HepG2 (cell line): ENCODE measurements around the gene CD80. TPM values are rescaled to one million over a fixed set of nuclear protein-coding genes. Genes with fewer than 3 reads are reported as not detected.

Source experiments
- BORCS8-MEF2B ChIP-seq: sonication (generic); formaldehyde crosslinking; IDR thresholded peaks from 2 replicates; pipeline ENCODE4 v1.8.0; 2022; ENCODE audit warnings: mild to moderate bottlenecking, missing genetic modification reagents
- CENPX ChIP-seq: sonication (generic); formaldehyde crosslinking; IDR thresholded peaks from 2 replicates; pipeline ENCODE4 v1.9.0; 2021; ENCODE audit warnings: mild to moderate bottlenecking, missing genetic modification reagents, moderate library complexity
- GPN1 ChIP-seq: sonication (generic); formaldehyde crosslinking; IDR thresholded peaks from 2 replicates; pipeline ENCODE4 v1.5.1; 2020; ENCODE audit warnings: missing genetic modification reagents, borderline replicate concordance
- HDAC2 ChIP-seq: sonication (generic); formaldehyde crosslinking; IDR thresholded peaks from 2 replicates; pipeline ENCODE4 v1.4.0; 2020; ENCODE audit warnings: missing genetic modification reagents
- HIVEP1 ChIP-seq: sonication (generic); formaldehyde crosslinking; IDR thresholded peaks from 2 replicates; pipeline ENCODE4 v1.4.0; 2020; ENCODE audit warnings: mild to moderate bottlenecking, missing genetic modification reagents
- HMG20B ChIP-seq: conservative IDR thresholded peaks from 2 replicates; pipeline ENCODE4 v1.6.1; 2016; ENCODE audit warnings: missing genetic modification reagents, missing compliant biosample characterization
- RBFOX2 ChIP-seq: fragments of 200-400 bp; formaldehyde crosslinking; IDR thresholded peaks from 2 replicates; pipeline ENCODE4 v1.6.1; 2017; ENCODE audit warnings: low read depth, mild to moderate bottlenecking, low read length
- SMC3 ChIP-seq: IDR thresholded peaks from 2 replicates; pipeline ENCODE4 v1.6.1; 2011; ENCODE audit warnings: low read length, improper control_type of control experiment
- ZBTB38 ChIP-seq: sonication (generic); formaldehyde crosslinking; IDR thresholded peaks from 2 replicates; pipeline ENCODE4 v1.5.1; 2020; ENCODE audit warnings: mild to moderate bottlenecking, missing genetic modification reagents
- ZFP36 ChIP-seq: fragments of 150-350 bp; IDR thresholded peaks from 2 replicates; pipeline ENCODE4 v1.6.1; 2018; ENCODE audit warnings: borderline replicate concordance, low read length, low read depth; ENCODE audit not compliant: partially characterized antibody
- ZNF296 ChIP-seq: sonication (generic); formaldehyde crosslinking; conservative IDR thresholded peaks from 2 replicates; pipeline ENCODE4 v1.5.0; 2020; ENCODE audit warnings: mild to moderate bottlenecking, missing genetic modification reagents
- ZNF34 ChIP-seq: sonication (generic); formaldehyde crosslinking; IDR thresholded peaks from 2 replicates; pipeline ENCODE4 v1.4.0; 2020; ENCODE audit warnings: mild to moderate bottlenecking, missing genetic modification reagents, borderline replicate concordance
- ZNF589 ChIP-seq: sonication (generic); formaldehyde crosslinking; conservative IDR thresholded peaks from 2 replicates; pipeline ENCODE4 v1.8.0; 2022; ENCODE audit warnings: mild to moderate bottlenecking, moderate library complexity, missing genetic modification reagents
- ZNF674 ChIP-seq: sonication (generic); formaldehyde crosslinking; IDR thresholded peaks from 2 replicates; pipeline ENCODE4 v1.5.0; 2020; ENCODE audit warnings: low read depth, mild to moderate bottlenecking, missing genetic modification reagents
- ZSCAN29 ChIP-seq: sonication (generic); formaldehyde crosslinking; conservative IDR thresholded peaks from 2 replicates; pipeline ENCODE4 v1.4.0; 2020; ENCODE audit warnings: mild to moderate bottlenecking, missing genetic modification reagents
- polyA plus RNA-seq, 8 experiments: library from polyadenylated mRNA; depleted of rRNA in 3 of 8; stranded (reverse) in 7 of 8; unstranded in 1 of 8; fragments of >200 nt; fragmentation: Illumina TruSeq in 4 of 8; extraction: Trizol in 4 of 8; gene quantifications; 2 replicates each; pipeline versions ENCODE4 v1.2.1 to v1.2.3, GENCODE V29; 2011 to 2016; ENCODE audit warnings: low read depth in 4 of 8, missing spikeins in 1 of 8, mixed read lengths in 1 of 8; ENCODE audit not compliant: insufficient read depth in 1 of 8
- total RNA-seq, 5 experiments: library from RNA; depleted of rRNA; stranded (reverse); fragments of >200 nt; fragmentation: Illumina TruSeq; extraction: Trizol; gene quantifications; 2 replicates each; pipeline ENCODE4 v1.2.3, GENCODE V29; 2016; ENCODE audit warnings: low read depth in 1 of 5
- TF ChIP-seq, protein P1 (sequence below): sonication (generic); formaldehyde crosslinking; conservative IDR thresholded peaks from 2 replicates; pipeline ENCODE4 v1.4.0; 2020; ENCODE audit warnings: missing genetic modification reagents
- TF ChIP-seq, protein P2 (sequence below): sonication (generic); formaldehyde crosslinking; IDR thresholded peaks from 2 replicates; pipeline ENCODE4 v1.4.0; 2020; ENCODE audit warnings: missing genetic modification reagents
- TF ChIP-seq, protein P3 (sequence below): sonication (generic); formaldehyde crosslinking; IDR thresholded peaks from 2 replicates; pipeline ENCODE4 v1.4.0; 2020; ENCODE audit warnings: low read depth, mild to moderate bottlenecking, missing genetic modification reagents
- TF ChIP-seq, protein P4 (sequence below): sonication (generic); formaldehyde crosslinking; IDR thresholded peaks from 2 replicates; pipeline ENCODE4 v1.5.1; 2020; ENCODE audit warnings: missing genetic modification reagents, mild to moderate bottlenecking, borderline replicate concordance

The CD80 gene
- total and polyA plus RNA-seq, 2 of the 13 experiments (the other 11 are each of a cell fraction or from before 2014, with no cell fraction given), result not detected

DNA sequence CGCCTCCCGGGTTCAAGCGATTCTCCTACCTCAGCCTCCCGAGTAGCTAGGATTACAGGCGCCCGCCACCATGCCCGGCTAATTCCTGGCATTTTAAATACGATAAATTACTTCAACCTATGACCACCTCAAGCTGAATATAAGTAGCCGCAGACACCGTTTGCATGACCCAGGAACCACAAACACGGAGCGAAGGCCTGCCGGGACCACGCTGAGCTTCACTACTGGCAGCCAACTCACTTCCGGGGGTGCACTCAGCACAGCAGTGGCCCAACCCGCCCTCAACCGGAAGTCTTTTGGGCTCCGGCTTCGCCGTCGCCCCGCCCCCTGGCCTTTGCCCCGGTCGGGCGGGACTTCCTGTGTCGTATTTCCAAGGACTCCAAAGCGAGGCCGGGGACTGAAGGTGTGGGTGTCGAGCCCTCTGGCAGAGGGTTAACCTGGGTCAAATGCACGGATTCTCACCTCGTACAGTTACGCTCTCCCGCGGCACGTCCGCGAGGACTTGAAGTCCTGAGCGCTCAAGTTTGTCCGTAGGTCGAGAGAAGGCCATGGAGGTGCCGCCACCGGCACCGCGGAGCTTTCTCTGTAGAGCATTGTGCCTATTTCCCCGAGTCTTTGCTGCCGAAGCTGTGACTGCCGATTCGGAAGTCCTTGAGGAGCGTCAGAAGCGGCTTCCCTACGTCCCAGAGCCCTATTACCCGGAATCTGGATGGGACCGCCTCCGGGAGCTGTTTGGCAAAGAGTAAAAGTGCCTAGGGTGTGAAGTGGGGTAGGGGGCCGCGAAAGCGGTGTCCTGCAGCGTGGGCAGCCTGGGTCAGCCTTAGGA, 61.0 kb downstream of the CD80 start, which contains the start of gene TIMMDC1 (continued):
- TF ChIP-seq, protein P1, sequence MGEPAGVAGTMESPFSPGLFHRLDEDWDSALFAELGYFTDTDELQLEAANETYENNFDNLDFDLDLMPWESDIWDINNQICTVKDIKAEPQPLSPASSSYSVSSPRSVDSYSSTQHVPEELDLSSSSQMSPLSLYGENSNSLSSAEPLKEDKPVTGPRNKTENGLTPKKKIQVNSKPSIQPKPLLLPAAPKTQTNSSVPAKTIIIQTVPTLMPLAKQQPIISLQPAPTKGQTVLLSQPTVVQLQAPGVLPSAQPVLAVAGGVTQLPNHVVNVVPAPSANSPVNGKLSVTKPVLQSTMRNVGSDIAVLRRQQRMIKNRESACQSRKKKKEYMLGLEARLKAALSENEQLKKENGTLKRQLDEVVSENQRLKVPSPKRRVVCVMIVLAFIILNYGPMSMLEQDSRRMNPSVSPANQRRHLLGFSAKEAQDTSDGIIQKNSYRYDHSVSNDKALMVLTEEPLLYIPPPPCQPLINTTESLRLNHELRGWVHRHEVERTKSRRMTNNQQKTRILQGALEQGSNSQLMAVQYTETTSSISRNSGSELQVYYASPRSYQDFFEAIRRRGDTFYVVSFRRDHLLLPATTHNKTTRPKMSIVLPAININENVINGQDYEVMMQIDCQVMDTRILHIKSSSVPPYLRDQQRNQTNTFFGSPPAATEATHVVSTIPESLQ (CRISPR knock-in tag), result 0 out of 2 replicates have a peak, but pooled peaks have one; percentile 67
- TF ChIP-seq HIVEP1 (CRISPR knock-in tag) (peak; percentile 70; the same call in 1 of the 2 replicates), ZNF296 (CRISPR knock-in tag) (peak; percentile 62; the same call in 1 of the 2 replicates), HMG20B (CRISPR knock-in tag) (0 out of 2 replicates have a peak, but pooled peaks have one; percentile 19), CENPX (CRISPR knock-in tag) (no peak), BORCS8-MEF2B (CRISPR knock-in tag) (peak; percentile 77; the same call in 1 of the 2 replicates), RBFOX2 (peak; percentile 89), SMC3 (no peak), ZBTB38 (CRISPR knock-in tag) (peak; percentile 64), HDAC2 (CRISPR knock-in tag) (peak; percentile 59; the same call in 1 of the 2 replicates), ZFP36 (no peak), ZSCAN29 (CRISPR knock-in tag) (peak; percentile 81), ZNF674 (no peak), ZNF34 (peak; percentile 86; the same call in 1 of the 2 replicates), ZNF589 (CRISPR knock-in tag) (peak; percentile 65; the same call in 1 of the 2 replicates), GPN1 (no peak)
- TF ChIP-seq, protein P2, sequence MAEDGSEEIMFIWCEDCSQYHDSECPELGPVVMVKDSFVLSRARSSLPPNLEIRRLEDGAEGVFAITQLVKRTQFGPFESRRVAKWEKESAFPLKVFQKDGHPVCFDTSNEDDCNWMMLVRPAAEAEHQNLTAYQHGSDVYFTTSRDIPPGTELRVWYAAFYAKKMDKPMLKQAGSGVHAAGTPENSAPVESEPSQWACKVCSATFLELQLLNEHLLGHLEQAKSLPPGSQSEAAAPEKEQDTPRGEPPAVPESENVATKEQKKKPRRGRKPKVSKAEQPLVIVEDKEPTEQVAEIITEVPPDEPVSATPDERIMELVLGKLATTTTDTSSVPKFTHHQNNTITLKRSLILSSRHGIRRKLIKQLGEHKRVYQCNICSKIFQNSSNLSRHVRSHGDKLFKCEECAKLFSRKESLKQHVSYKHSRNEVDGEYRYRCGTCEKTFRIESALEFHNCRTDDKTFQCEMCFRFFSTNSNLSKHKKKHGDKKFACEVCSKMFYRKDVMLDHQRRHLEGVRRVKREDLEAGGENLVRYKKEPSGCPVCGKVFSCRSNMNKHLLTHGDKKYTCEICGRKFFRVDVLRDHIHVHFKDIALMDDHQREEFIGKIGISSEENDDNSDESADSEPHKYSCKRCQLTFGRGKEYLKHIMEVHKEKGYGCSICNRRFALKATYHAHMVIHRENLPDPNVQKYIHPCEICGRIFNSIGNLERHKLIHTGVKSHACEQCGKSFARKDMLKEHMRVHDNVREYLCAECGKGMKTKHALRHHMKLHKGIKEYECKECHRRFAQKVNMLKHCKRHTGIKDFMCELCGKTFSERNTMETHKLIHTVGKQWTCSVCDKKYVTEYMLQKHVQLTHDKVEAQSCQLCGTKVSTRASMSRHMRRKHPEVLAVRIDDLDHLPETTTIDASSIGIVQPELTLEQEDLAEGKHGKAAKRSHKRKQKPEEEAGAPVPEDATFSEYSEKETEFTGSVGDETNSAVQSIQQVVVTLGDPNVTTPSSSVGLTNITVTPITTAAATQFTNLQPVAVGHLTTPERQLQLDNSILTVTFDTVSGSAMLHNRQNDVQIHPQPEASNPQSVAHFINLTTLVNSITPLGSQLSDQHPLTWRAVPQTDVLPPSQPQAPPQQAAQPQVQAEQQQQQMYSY (CRISPR knock-in tag), result no peak
- TF ChIP-seq, protein P3, sequence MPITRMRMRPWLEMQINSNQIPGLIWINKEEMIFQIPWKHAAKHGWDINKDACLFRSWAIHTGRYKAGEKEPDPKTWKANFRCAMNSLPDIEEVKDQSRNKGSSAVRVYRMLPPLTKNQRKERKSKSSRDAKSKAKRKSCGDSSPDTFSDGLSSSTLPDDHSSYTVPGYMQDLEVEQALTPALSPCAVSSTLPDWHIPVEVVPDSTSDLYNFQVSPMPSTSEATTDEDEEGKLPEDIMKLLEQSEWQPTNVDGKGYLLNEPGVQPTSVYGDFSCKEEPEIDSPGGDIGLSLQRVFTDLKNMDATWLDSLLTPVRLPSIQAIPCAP, result no peak
- TF ChIP-seq, protein P4, sequence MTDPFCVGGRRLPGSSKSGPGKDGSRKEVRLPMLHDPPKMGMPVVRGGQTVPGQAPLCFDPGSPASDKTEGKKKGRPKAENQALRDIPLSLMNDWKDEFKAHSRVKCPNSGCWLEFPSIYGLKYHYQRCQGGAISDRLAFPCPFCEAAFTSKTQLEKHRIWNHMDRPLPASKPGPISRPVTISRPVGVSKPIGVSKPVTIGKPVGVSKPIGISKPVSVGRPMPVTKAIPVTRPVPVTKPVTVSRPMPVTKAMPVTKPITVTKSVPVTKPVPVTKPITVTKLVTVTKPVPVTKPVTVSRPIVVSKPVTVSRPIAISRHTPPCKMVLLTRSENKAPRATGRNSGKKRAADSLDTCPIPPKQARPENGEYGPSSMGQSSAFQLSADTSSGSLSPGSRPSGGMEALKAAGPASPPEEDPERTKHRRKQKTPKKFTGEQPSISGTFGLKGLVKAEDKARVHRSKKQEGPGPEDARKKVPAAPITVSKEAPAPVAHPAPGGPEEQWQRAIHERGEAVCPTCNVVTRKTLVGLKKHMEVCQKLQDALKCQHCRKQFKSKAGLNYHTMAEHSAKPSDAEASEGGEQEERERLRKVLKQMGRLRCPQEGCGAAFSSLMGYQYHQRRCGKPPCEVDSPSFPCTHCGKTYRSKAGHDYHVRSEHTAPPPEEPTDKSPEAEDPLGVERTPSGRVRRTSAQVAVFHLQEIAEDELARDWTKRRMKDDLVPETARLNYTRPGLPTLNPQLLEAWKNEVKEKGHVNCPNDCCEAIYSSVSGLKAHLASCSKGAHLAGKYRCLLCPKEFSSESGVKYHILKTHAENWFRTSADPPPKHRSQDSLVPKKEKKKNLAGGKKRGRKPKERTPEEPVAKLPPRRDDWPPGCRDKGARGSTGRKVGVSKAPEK (CRISPR knock-in tag), result no peak
